Forelimb muscle (tissue), 1 donor: ENCODE data around the gene RESF1. TPM values are rescaled to one million over a fixed set of nuclear protein-coding genes. Genes with fewer than 3 reads are reported as not detected.
A peak's percentile ranks its signal among the peaks of the same experiment; 100 is the strongest.
"Not testable (repeated sequence)": the region's sequence is repeated elsewhere in the genome, so short reads cannot be mapped to it uniquely, and the experiment has no call there.

Source experiments
- DNase-seq: peaks from one replicate; pipeline ENCODE4 v3.0.0-alpha.2; 2013; ENCODE audit warnings: low read depth
- polyA plus RNA-seq: library from polyadenylated mRNA; unstranded; fragments of 120-200 nt; gene quantifications from one replicate; pipeline ENCODE4 v1.2.1, GENCODE V29; 2013; ENCODE audit not compliant: insufficient read length

The RESF1 gene, protein sequence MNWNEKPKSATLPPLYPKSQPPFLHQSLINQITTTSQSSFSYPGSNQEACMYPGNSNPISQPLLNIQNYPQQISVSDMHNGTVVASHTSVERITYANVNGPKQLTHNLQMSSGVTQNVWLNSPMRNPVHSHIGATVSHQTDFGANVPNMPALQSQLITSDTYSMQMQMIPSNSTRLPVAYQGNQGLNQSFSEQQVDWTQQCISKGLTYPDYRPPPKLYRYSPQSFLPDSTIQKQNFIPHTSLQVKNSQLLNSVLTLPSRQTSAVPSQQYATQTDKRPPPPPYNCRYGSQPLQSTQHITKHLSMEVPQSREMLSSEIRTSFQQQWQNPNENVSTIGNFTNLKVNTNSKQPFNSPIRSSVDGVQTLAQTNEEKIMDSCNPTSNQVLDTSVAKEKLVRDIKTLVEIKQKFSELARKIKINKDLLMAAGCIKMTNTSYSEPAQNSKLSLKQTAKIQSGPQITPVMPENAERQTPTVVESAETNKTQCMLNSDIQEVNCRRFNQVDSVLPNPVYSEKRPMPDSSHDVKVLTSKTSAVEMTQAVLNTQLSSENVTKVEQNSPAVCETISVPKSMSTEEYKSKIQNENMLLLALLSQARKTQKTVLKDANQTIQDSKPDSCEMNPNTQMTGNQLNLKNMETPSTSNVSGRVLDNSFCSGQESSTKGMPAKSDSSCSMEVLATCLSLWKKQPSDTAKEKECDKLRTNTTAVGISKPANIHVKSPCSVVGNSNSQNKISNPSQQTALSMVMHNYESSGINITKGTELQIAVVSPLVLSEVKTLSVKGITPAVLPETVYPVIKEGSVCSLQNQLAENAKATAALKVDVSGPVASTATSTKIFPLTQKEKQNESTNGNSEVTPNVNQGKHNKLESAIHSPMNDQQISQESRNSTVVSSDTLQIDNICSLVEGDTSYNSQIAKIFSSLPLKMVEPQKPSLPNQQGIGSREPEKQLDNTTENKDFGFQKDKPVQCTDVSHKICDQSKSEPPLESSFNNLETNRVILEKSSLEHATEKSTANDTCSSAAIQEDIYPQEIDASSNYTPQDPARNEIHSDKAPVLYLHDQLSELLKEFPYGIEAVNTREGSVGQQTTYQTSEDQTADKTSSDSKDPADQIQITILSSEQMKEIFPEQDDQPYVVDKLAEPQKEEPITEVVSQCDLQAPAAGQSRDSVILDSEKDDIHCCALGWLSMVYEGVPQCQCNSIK (N-terminal part only)
- 21.6 TPM for polyA plus RNA-seq

- peak; percentile 74 for DNase-seq
Observed at GRCh38 chr12:31959161-31959700, at the start of gene RESF1. RESF1 (plus strand) TSS chr12:31959415; CDS start chr12:31980956, 21,541 bp downstream.

- DNase-seq, result no peak
Observed at GRCh38 chr12:31914927-31915326, 44.3 kb upstream of the RESF1 start.

DNA sequence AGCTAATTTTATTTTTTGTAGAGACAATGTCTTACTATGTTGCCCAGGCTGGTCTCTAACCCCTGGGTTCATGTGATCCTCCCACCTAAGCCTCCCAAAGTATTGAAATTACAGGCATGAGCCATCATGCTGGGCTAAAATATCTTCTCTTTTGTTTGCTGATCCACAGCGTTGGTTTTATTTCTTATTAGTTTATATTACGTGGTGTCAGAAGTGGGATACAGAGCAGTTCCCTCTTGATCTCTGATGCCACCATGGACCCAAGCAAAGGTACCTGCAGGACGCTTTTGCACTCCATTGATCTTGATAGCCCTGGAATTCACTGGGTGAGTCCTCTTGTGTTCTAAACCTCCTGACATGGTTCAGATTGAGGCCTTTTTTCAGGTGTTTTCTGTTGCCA lies 43.8 kb upstream of the RESF1 start:
- no peak for DNase-seq

- DNase-seq, result no peak
Observed at GRCh38 chr12:31922341-31923062, 36.7 kb upstream of the RESF1 start.

DNA sequence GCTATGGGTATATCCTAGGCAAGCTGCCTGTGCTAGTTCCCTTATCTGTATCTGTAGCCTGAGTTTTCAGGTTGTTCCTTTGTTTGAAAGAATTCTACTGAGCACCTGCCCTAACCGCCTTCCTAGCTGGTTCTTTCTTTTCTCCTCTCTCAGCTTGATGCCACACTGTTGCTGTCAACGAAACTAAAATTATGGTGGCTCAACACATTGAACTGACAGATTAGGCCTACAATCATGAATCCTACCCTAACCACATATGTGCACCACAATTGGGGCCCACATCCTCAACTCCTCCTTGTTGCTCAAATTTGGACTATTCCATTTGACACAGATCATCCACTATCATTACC lies 36.2 kb upstream of the RESF1 start:
- DNase-seq, result no peak

- DNase-seq, result no peak
Observed at GRCh38 chr12:31928246-31929026, 30.8 kb upstream of the RESF1 start.

DNA sequence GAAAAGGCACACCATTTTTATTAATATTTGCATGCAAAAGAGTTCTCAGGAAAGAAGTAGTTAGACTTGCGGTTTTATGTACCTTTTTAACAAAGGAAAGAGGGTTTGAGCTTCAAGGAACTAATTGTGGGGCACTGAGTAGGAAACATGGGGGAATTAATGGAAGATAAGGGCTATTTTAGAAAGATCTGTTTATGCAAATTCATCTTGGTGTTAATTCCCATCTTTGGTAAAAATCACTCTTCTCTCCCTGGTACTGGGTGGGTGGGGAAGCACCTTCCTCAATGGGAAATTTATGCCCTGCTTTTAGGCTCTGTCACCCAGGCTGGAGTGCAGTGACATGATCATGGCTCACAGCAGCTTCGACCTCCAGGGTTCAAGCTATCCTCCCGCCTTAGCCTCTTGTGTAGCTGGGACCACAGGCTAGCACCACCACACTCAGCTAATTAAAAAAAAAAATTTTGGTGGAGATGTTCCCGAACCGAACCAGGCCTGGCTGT lies 30.1 kb upstream of the RESF1 start:
- DNase-seq, result no peak

DNA sequence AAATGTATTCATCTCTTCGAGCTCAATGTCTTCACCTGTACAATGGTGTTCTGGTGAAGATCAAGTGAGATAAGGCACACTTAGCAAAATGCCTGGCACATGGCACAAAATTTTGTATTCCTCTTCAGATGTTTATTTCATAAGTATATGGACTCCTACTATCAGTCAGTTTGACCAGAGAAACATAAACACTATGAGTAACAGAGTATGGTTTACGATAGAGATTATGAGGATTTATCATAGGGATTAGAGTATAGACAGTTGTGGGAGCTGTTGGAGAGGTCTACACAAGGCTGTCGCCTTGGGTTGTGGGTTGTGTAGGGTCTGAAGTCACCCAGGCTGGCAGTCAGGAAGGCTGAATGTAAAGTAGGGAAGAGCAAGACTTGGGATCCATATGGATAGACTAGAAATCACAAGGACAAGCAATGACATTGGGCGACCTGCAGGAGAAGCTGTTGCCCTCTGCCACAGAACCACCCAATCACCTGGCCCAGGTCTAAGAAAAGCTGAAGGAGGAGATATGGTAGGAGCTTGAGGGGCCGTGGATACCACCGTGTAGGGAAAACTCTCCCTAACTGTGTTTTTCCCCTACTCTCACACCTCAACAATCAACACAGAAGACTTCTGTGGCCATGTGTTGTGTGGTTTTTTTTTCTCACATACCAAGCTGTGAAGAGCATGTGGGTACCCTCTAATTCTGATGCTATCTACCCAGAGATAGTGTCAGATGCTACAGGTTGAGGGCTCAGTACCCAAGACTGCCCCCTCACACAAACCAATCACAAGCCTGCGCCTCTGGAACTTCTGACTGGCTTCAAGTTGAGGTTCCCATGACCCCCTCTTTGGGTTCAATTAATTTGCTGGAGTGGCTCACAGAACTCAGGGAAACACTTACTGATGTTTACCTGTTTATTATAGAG lies 27.2 kb upstream of the RESF1 start:
- no peak for DNase-seq

DNA sequence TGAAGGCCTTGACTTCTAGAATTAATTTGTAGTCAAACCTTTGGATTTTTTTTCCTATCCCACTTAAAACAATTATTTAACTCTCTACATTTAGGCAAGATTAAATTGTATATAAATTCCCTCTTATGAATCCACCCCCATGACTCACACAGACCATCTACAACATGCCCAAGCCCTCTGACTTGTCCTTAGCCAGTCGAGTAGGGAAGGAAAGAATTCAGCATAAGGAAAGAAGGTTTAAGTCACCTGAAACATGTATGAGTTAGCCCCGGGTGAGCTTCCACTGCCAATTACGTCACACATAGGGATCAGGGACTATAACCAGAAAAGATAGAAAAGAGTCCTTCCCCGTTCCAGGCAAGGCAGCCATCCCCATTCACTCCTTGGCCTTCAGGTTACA lies 14.9 kb upstream of the RESF1 start:
- DNase-seq, result no peak

DNA sequence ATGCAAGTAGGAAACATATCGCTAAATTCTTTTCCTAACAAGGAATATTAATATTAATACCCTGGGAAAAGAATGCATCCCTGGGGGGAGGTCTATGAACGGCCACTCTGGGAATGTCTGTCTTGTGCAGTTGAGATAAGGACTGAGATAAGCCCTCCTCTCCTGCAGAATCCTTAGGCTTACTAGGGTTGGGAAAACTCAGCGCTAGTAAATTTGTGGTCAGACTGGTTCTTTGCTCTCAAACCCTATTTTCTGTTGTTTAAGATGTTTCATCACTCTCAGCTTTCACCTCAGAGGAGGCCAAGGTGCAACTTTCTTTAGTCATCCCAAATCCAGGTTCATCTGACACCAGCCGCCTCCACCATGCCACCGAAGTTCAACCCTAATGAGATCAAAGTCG lies 11.2 kb upstream of the RESF1 start:
- DNase-seq, result no peak

GRCh38 chr12:31948697-31949359 lies 10.4 kb upstream of the RESF1 start:
- DNase-seq, result not testable (repeated sequence)

DNA sequence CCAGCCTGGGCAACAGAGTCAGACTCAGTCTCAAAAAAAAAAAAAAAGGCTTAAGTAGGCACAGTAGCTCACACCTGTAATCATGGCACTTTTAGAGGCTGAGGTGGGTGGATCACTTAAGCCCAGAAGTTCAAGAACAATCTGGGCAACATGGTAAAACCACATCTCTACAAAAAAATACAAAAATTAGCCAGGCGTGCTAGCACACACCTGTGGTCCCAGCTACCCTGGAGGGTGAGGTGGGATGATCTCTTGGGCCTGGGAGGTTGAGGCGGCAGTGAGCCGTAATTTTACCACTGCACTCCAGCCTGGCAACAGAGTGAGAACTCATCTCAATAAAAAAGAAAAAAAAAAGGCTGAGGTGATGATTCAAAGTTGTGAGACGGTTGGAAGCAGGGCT lies 9.1 kb upstream of the RESF1 start:
- no peak for DNase-seq

DNA sequence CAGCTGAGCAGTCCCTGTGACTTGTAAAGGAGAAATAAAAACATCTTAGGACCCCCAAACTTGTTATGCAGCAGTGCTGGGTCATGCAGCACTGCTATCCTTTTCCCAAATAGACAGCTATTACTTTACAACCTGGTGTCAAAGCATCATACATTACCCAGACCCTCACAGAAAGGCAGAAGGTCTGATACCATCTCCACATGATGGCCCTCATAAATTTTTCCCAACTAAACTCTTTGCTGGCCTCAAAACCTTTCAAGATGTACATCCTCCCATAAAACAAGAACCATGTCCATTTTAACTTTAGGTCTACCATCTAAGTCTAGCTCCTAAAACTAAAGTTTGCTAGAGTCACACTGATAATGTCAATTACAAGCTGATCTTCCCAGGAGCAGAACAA lies 8.7 kb upstream of the RESF1 start:
- DNase-seq, result no peak

DNA sequence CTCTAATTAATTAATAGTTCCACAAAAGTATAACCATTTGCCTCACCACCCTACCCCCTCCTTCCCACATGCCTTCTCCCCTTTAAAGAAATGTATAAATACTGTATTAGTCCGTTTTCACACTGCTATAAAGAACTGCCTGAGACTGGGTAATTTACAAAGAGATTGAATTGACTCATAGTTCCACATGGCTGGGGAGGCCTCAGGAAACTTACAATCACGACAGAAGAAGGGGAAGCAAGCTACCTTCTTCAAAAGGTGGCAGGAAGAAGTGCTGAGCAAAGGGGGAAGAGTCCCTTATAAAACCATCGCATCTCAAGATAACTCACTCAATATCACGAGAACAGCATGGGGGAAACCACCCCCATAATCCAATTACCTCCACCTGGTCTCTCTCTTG lies 8.2 kb upstream of the RESF1 start:
- DNase-seq, result no peak

DNA sequence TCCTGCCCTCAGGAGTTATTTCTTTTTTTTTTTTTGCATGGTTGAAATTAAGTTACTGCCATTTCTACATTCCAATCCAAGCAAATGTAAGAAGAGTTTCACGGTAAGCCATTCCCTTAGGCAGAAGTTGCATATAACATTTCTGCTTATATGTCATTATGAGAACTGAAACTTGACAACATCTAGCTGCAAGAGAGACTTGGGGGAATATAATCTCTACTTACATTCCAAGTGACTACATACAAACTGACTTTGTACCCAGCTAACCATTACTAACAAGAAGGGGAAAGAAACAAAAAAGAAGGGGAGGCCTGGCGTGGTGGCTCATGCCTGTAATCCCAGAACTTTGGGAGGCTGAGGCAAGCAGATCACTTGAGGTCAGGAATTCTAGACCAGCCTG lies 7.3 kb upstream of the RESF1 start:
- DNase-seq, result no peak

GRCh38 chr12:31952418-31952817 lies 6.8 kb upstream of the RESF1 start:
- DNase-seq, result no peak

- DNase-seq, result no peak
Observed at GRCh38 chr12:31954925-31955858, 4.0 kb upstream of the RESF1 start.
